Measurements from ENCODE around the gene RHBDL2. TPM values are rescaled to one million over a fixed set of nuclear protein-coding genes. Genes with fewer than 3 reads are reported as not detected.

RHBDL2 gene
- total and polyA plus RNA-seq, 2 of the 4 experiments (the other 2 are of a cell fraction) = 0.36 to 0.38 TPM

GRCh38 chr1:38867208-38867607 lies 74.4 kb downstream of the RHBDL2 start:
- Histone ChIP-seq H3K56ac (ENCODE audit: extremely low read depth, insufficient read depth, low read length) (no peak overlapping the region), H3K4me3 (ENCODE audit: insufficient read depth, low read depth, low read length) (no peak overlapping the region), H3K79me1 (ENCODE audit: low read depth in 1 of 2, low read length in 2 of 2) (peaks cover 8 to 34% of the 10 kb centered on the region in 2 experiments; a peak in 3 of 4 replicates), H2AK5ac (ENCODE audit: low read depth, low read length) (no peak overlapping the region), H2BK5ac (ENCODE audit: low read depth, low read length, poor library complexity, severe bottlenecking) (no peak overlapping the region), H2AFZ (replicated peaks; ENCODE audit: low read length, poor library complexity) (no peak overlapping the region), H4K20me1 (ENCODE audit: insufficient read depth, low read length) (no peaks in the 10 kb centered on the region; the same call in 1 of the 2 replicates), H3K23ac (ENCODE audit: low read depth, low read length) (no peak overlapping the region), H3K9me1 (ENCODE audit: insufficient read depth, low read length) (no peaks in the 10 kb centered on the region; the same call in 1 of the 2 replicates), H3K4me1 (ENCODE audit: control insufficient read depth, insufficient read depth, low read length) (no peaks in the 10 kb centered on the region), H4K5ac (ENCODE audit: low read depth, low read length) (no peak overlapping the region), H2BK120ac (ENCODE audit: low read depth, low read length) (no peak overlapping the region), H3K27me3 (ENCODE audit: control insufficient read depth, insufficient read depth, low read length) (no peaks in the 10 kb centered on the region), H3K9ac (ENCODE audit: low read depth, low read length) (no peak overlapping the region), H3K18ac (ENCODE audit: low read depth, low read length) (no peak overlapping the region), H2BK20ac (ENCODE audit: low read depth, low read length) (no peak overlapping the region), H3K4me2 (ENCODE audit: low read depth, low read length) (no peak overlapping the region), H2AK9ac (replicated peaks; ENCODE audit: low read depth, low read length, poor library complexity) (no peak overlapping the region), H4K8ac (ENCODE audit: low read depth in 2 of 2, low read length in 2 of 2) (no peak overlapping the region), H3K9me3 (ENCODE audit: control insufficient read depth, insufficient read depth, low read length) (no peaks in the 10 kb centered on the region), H3K4ac (ENCODE audit: low read depth, low read length) (no peak overlapping the region), H3K27ac (ENCODE audit: insufficient read depth, low read length) (no peak overlapping the region), H3K14ac (replicated peaks; ENCODE audit: low read depth, low read length) (no peak overlapping the region), H3K36me3 (ENCODE audit: control insufficient read depth, insufficient read depth, low read length) (0 out of 2 replicates have a peak, but pooled peaks cover 1% of the 10 kb centered on the region), H4K91ac (ENCODE audit: insufficient read depth, low read depth, low read length) (no peak overlapping the region), H2BK15ac (ENCODE audit: low read depth, low read length) (no peak overlapping the region)
- intact Hi-C loops (cut with micrococcal nuclease) = no loop called here
- dilution Hi-C loops (cut with HindIII; ENCODE audit: low sequenced_read_pairs, unreplicated experiment) = no loop called here
- DNase-seq = no peak
- TF ChIP-seq MAFK (IDR thresholded peaks at IDR 0.05; ENCODE audit: low read depth, low read length) = no peak
- in situ Hi-C loops (cut with MboI; ENCODE audit: low sequenced_read_pairs) = loop anchor here (25.0 kb wide), 1 partner anchor 670 kb away; no protein-coding TSS in a partner anchor
- POLR2A ChIA-PET (ENCODE audit: unreplicated experiment) = no interaction called here
- no TSS peak for BruUV-seq (replicated peaks)
- ATAC-seq (ENCODE audit: low read depth) = no peak
- CTCF ChIA-PET = no interaction called here
- no CpG with 5 or more reads among the region's 8 CpGs for WGBS, 2 experiments (ENCODE audit: extremely low coverage in 2 of 2, insufficient read length in 1 of 2)

All from IMR-90 (cell line).